Measurements from ENCODE around the gene NTHL1. TPM values are rescaled to one million over a fixed set of nuclear protein-coding genes. Genes with fewer than 3 reads are reported as not detected.
A peak's percentile ranks its signal among the peaks of the same experiment; 100 is the strongest.

NTHL1 gene
- total and polyA plus RNA-seq, 9 of the 15 experiments (the other 6 are each of a cell fraction or from before 2014, with no cell fraction given) = 1.1 to 58.8 (median 17.6) TPM

DNA sequence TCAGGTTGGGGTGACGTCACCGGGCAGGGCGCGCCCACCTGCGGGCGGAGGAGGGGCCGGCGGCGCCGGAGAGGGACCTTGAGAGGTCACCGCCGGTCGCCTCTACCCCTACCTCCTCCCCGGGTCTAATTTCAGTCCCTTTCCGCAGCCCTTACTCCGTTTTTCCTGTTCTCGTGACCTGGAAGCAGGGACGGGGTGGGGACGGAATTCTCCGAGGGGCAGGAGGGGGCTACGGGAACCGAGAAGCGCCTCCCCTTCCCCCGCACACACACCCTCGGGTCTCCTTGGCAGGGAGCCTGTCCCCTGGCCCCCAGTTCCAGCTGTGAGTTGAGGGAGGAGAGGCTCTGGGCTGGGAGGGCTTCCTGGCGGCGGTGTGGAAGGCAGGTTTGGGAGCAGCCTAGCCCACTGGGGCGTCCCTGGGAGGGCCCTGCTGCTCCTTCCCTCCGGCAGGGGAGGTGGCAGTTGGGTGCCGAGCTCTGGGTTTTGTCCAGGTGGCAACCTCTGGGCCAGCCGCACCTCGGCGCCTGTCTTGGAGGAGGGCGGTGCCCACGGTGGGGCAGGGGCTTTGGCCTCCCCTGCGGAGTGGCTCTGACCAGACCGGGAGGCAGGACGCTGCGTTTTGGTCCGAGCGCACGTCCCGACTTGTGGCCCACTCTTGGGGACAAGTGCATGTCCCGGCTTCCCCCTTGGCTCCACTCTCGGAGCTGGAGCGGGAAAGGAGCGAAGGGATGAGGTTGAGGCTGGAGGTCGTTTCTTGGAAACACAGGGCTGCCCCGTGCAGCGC is 57.1 kb downstream of the NTHL1 start (continued):
- TF ChIP-seq, protein P1, sequence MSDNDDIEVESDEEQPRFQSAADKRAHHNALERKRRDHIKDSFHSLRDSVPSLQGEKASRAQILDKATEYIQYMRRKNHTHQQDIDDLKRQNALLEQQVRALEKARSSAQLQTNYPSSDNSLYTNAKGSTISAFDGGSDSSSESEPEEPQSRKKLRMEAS (CRISPR knock-in tag; IDR thresholded peaks at IDR 0.05) = peak; percentile 26; the same call in 1 of the 2 replicates
- TF ChIP-seq ZBTB7A (IDR thresholded peaks at IDR 0.05; ENCODE audit: borderline replicate concordance, control insufficient read depth, low read depth, low read length) (peak; percentile 91; the same call in 1 of the 2 replicates), POLR2A (conservative IDR thresholded peaks at IDR 0.05) (peak; percentile 35; the same call in 1 of the 2 replicates), JUND (IDR thresholded peaks at IDR 0.05; ENCODE audit: borderline replicate concordance, low read depth, low read length) (peak; percentile 89), JUND (tag; IDR thresholded peaks at IDR 0.05; ENCODE audit: borderline replicate concordance, low read depth, low read length) (peak; percentile 75; the same call in 1 of the 3 replicates), XRCC5 (IDR thresholded peaks at IDR 0.05; ENCODE audit: low read depth, low read length) (no peak), CBX5 (IDR thresholded peaks at IDR 0.05; ENCODE audit: borderline replicate concordance, low read depth) (no peak), ZNF785 (CRISPR knock-in tag; IDR thresholded peaks at IDR 0.05) (no peak), KLF13 (tag; IDR thresholded peaks at IDR 0.05; ENCODE audit: borderline replicate concordance, low read depth) (no peak), POLR3A (IDR thresholded peaks at IDR 0.05; ENCODE audit: borderline replicate concordance, extremely low read depth, insufficient read depth, insufficient read length) (no peak)
- TF ChIP-seq, protein P2, sequence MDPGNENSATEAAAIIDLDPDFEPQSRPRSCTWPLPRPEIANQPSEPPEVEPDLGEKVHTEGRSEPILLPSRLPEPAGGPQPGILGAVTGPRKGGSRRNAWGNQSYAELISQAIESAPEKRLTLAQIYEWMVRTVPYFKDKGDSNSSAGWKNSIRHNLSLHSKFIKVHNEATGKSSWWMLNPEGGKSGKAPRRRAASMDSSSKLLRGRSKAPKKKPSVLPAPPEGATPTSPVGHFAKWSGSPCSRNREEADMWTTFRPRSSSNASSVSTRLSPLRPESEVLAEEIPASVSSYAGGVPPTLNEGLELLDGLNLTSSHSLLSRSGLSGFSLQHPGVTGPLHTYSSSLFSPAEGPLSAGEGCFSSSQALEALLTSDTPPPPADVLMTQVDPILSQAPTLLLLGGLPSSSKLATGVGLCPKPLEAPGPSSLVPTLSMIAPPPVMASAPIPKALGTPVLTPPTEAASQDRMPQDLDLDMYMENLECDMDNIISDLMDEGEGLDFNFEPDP (CRISPR knock-in tag; IDR thresholded peaks at IDR 0.05) = no peak
- TF ChIP-seq, protein P3, sequence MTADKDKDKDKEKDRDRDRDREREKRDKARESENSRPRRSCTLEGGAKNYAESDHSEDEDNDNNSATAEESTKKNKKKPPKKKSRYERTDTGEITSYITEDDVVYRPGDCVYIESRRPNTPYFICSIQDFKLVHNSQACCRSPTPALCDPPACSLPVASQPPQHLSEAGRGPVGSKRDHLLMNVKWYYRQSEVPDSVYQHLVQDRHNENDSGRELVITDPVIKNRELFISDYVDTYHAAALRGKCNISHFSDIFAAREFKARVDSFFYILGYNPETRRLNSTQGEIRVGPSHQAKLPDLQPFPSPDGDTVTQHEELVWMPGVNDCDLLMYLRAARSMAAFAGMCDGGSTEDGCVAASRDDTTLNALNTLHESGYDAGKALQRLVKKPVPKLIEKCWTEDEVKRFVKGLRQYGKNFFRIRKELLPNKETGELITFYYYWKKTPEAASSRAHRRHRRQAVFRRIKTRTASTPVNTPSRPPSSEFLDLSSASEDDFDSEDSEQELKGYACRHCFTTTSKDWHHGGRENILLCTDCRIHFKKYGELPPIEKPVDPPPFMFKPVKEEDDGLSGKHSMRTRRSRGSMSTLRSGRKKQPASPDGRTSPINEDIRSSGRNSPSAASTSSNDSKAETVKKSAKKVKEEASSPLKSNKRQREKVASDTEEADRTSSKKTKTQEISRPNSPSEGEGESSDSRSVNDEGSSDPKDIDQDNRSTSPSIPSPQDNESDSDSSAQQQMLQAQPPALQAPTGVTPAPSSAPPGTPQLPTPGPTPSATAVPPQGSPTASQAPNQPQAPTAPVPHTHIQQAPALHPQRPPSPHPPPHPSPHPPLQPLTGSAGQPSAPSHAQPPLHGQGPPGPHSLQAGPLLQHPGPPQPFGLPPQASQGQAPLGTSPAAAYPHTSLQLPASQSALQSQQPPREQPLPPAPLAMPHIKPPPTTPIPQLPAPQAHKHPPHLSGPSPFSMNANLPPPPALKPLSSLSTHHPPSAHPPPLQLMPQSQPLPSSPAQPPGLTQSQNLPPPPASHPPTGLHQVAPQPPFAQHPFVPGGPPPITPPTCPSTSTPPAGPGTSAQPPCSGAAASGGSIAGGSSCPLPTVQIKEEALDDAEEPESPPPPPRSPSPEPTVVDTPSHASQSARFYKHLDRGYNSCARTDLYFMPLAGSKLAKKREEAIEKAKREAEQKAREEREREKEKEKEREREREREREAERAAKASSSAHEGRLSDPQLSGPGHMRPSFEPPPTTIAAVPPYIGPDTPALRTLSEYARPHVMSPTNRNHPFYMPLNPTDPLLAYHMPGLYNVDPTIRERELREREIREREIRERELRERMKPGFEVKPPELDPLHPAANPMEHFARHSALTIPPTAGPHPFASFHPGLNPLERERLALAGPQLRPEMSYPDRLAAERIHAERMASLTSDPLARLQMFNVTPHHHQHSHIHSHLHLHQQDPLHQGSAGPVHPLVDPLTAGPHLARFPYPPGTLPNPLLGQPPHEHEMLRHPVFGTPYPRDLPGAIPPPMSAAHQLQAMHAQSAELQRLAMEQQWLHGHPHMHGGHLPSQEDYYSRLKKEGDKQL (CRISPR knock-in tag; IDR thresholded peaks at IDR 0.05; ENCODE audit: borderline replicate concordance) = 0 out of 2 replicates have a peak, but pooled peaks have one; percentile 81
- TF ChIP-seq, protein P4, sequence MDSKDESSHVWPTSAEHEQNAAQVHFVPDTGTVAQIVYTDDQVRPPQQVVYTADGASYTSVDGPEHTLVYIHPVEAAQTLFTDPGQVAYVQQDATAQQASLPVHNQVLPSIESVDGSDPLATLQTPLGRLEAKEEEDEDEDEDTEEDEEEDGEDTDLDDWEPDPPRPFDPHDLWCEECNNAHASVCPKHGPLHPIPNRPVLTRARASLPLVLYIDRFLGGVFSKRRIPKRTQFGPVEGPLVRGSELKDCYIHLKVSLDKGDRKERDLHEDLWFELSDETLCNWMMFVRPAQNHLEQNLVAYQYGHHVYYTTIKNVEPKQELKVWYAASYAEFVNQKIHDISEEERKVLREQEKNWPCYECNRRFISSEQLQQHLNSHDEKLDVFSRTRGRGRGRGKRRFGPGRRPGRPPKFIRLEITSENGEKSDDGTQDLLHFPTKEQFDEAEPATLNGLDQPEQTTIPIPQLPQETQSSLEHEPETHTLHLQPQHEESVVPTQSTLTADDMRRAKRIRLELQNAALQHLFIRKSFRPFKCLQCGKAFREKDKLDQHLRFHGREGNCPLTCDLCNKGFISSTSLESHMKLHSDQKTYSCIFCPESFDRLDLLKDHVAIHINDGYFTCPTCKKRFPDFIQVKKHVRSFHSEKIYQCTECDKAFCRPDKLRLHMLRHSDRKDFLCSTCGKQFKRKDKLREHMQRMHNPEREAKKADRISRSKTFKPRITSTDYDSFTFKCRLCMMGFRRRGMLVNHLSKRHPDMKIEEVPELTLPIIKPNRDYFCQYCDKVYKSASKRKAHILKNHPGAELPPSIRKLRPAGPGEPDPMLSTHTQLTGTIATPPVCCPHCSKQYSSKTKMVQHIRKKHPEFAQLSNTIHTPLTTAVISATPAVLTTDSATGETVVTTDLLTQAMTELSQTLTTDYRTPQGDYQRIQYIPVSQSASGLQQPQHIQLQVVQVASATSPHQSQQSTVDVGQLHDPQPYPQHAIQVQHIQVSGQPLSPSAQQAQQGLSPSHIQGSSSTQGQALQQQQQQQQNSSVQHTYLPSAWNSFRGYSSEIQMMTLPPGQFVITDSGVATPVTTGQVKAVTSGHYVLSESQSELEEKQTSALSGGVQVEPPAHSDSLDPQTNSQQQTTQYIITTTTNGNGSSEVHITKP (IDR thresholded peaks at IDR 0.05; ENCODE audit: partially characterized antibody) = peak; percentile 88

All from K562 (cell line).